ENCODE results near the gene BTNL9. TPM values are rescaled to one million over a fixed set of nuclear protein-coding genes. Genes with fewer than 3 reads are reported as not detected.
A peak's percentile ranks its signal among the peaks of the same experiment; 100 is the strongest.

The BTNL9 gene
- total RNA-seq, 1 experiment from 2014 or later = 0.96 TPM

DNA sequence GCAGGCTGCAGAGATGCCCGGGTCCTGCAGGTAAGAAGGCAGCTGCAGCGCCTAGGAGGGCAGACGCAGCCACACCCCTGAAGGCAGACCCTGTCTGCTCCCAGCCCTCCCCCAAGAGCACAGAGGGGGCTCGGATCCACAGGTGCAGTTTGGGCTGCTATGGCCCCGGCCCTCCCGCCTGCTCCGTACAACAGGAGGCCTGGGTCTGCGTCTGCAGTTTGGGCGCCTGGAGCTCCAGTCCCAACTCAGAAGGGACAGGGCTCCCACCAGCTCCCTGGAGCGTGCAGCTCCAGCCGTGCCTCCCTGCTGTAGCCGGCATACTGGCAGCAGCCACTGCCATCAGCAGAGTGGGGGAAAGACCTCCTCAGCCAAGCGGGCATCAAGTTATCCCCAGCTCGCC is 30.5 kb downstream of the BTNL9 start:
- peak overlapping the region in 1 of 2 experiments; percentile 77; a peak in 1 of 5 replicates for H3K4me3 Mint-ChIP-seq
- DNase-seq = no peak

More for the DNA sequence above, 30.5 kb downstream of the BTNL9 start:
- no peak overlapping the region for H4K91ac ChIP-seq (ENCODE audit: insufficient read length, low read depth, low read length)
- no peak overlapping the region for H3T11ph ChIP-seq (ENCODE audit: low read length)
- no peak overlapping the region for H2AK5ac ChIP-seq (ENCODE audit: insufficient read length, low read length)
- TF ChIP-seq, protein P1, sequence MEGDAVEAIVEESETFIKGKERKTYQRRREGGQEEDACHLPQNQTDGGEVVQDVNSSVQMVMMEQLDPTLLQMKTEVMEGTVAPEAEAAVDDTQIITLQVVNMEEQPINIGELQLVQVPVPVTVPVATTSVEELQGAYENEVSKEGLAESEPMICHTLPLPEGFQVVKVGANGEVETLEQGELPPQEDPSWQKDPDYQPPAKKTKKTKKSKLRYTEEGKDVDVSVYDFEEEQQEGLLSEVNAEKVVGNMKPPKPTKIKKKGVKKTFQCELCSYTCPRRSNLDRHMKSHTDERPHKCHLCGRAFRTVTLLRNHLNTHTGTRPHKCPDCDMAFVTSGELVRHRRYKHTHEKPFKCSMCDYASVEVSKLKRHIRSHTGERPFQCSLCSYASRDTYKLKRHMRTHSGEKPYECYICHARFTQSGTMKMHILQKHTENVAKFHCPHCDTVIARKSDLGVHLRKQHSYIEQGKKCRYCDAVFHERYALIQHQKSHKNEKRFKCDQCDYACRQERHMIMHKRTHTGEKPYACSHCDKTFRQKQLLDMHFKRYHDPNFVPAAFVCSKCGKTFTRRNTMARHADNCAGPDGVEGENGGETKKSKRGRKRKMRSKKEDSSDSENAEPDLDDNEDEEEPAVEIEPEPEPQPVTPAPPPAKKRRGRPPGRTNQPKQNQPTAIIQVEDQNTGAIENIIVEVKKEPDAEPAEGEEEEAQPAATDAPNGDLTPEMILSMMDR (conservative IDR thresholded peaks at IDR 0.05) = no peak
- no peak overlapping the region for H3K4ac ChIP-seq (ENCODE audit: low read depth, low read length)
- no peak overlapping the region for H2BK15ac ChIP-seq (ENCODE audit: low read depth, low read length)
- no peaks in the 10 kb centered on the region for H3K27me3 ChIP-seq (ENCODE audit: insufficient read depth, low read length)
- no peaks in the 10 kb centered on the region for H3K79me2 ChIP-seq (ENCODE audit: insufficient read depth, low read length)
- no peak overlapping the region for H3K14ac ChIP-seq (ENCODE audit: insufficient read depth, low read length)
- H3K27ac ChIP-seq (ENCODE audit: insufficient read length, low read depth, low read length) = no peak overlapping the region
- H3K23ac ChIP-seq (ENCODE audit: insufficient read length, low read depth, low read length) = no peak overlapping the region
- no peaks in the 10 kb centered on the region for H3K9me3 ChIP-seq (ENCODE audit: control insufficient read depth, low read depth, low read length)
- H3K56ac ChIP-seq (ENCODE audit: insufficient read length, low read depth, low read length) = no peak overlapping the region
- H3K23me2 ChIP-seq (ENCODE audit: insufficient read length, low read depth, low read length, poor library complexity, severe bottlenecking) = no peaks in the 10 kb centered on the region
- H2BK12ac ChIP-seq (ENCODE audit: insufficient read length, low read depth, low read length) = no peak overlapping the region
- no peak overlapping the region for H3K9ac ChIP-seq (ENCODE audit: extremely low read depth, insufficient read length, low read length)
- peaks cover 77% of the 10 kb centered on the region for H3K27me3 Mint-ChIP-seq (ENCODE audit: low read depth)
- no peak overlapping the region for H3K18ac ChIP-seq (ENCODE audit: insufficient read length, low read depth, low read length)
- no peak overlapping the region for H2BK120ac ChIP-seq (ENCODE audit: low read depth, low read length, poor library complexity, severe bottlenecking)
- peaks cover 8 to 13% of the 10 kb centered on the region in 2 experiments for H3K4me1 Mint-ChIP-seq
- H2AFZ ChIP-seq (ENCODE audit: low read length) = no peak overlapping the region
- no peak overlapping the region for H3K27ac Mint-ChIP-seq
- H3K9me3 Mint-ChIP-seq = peaks cover 6 to 17% of the 10 kb centered on the region in 2 experiments; a peak in 4 of 5 replicates
- H4K20me1 ChIP-seq (ENCODE audit: control insufficient read depth, insufficient read depth, insufficient read length) = no peaks in the 10 kb centered on the region
- H2BK5ac ChIP-seq (ENCODE audit: insufficient read length, low read length) = no peak overlapping the region
- no peak overlapping the region for H4K8ac ChIP-seq (replicated peaks; ENCODE audit: insufficient read length, low read depth, low read length)
- no CpG with 5 or more reads among the region's 14 CpGs for WGBS (ENCODE audit: extremely low coverage, insufficient read length, low lambda C conversion rate)
- no peaks in the 10 kb centered on the region for H3K79me1 ChIP-seq (ENCODE audit: insufficient read depth, low read depth, low read length, poor library complexity, severe bottlenecking)
- H3K4me2 ChIP-seq (ENCODE audit: insufficient read depth, insufficient read length, low read length) = no peak overlapping the region
- no peak overlapping the region for H4K5ac ChIP-seq (ENCODE audit: insufficient read length, low read depth, low read length)
- H2BK20ac ChIP-seq (ENCODE audit: low read depth, low read length, poor library complexity, severe bottlenecking) = no peak overlapping the region
- no peaks in the 10 kb centered on the region; a peak in 1 of 7 replicates for H3K36me3 Mint-ChIP-seq (ENCODE audit: insufficient read depth in 1 of 3, low read depth in 3 of 3)
- no peaks in the 10 kb centered on the region for H3K4me1 ChIP-seq (ENCODE audit: insufficient read depth, low read length)
